Spleen (tissue), 13 donors: ENCODE measurements around the gene KRTAP4-12. TPM values are rescaled to one million over a fixed set of nuclear protein-coding genes. Genes with fewer than 3 reads are reported as not detected.
"Not testable (repeated sequence)": the region's sequence is repeated elsewhere in the genome, so short reads cannot be mapped to it uniquely, and the experiment has no call there.

Experiments used
- DNase-seq: peaks from one replicate; pipeline ENCODE4 v3.0.0-alpha.2; 2020
- H3K27ac ChIP-seq, 8 donors: fragments of 200-600 bp; sonication (generic) in 7 of 8; 1 replicate in 4 of 8; 2 replicates in 4 of 8; pipeline versions ENCODE4 v1.5.0 to v1.8.0; 2016 to 2021; ENCODE audit warnings: inconsistent platforms in 4 of 8, mild to moderate bottlenecking in 4 of 8, moderate library complexity in 1 of 8
- H3K27me3 ChIP-seq, 7 donors: fragments of 200-600 bp; sonication (generic) in 6 of 7; replicated peaks in 1 of 7; 1 replicate in 4 of 7; 2 replicates in 3 of 7; pipeline versions ENCODE4 v1.5.0 to v1.8.0; 2016 to 2021; ENCODE audit warnings: inconsistent platforms in 3 of 7, mild to moderate bottlenecking in 1 of 7
- H3K36me3 ChIP-seq, 6 donors: fragments of 200-600 bp; sonication (generic) in 5 of 6; 1 replicate in 4 of 6; 2 replicates in 2 of 6; pipeline versions ENCODE4 v1.5.0 to v1.8.0; 2016 to 2021; ENCODE audit warnings: inconsistent platforms in 2 of 6
- H3K4me1 ChIP-seq, 6 donors: fragments of 200-600 bp; sonication (generic) in 5 of 6; 1 replicate in 3 of 6; 2 replicates in 3 of 6; pipeline versions ENCODE4 v1.5.0 to v1.8.0; 2016 to 2021; ENCODE audit warnings: inconsistent platforms in 3 of 6
- H3K4me3 ChIP-seq, 8 donors: fragments of 200-600 bp; sonication (generic) in 7 of 8; 1 replicate in 4 of 8; 2 replicates in 4 of 8; pipeline versions ENCODE4 v1.5.0 to v1.8.0; 2016 to 2021; ENCODE audit warnings: inconsistent platforms in 4 of 8, mild to moderate bottlenecking in 4 of 8, moderate library complexity in 2 of 8
- H3K9me3 ChIP-seq, 8 donors: fragments of 200-600 bp; sonication (generic) in 7 of 8; 1 replicate in 4 of 8; 2 replicates in 4 of 8; pipeline versions ENCODE4 v1.5.0 to v1.8.0; 2016 to 2021; ENCODE audit warnings: inconsistent platforms in 4 of 8
- CTCF ChIP-seq, 11 experiments: fragments of 200-600 bp in 7 of 11; fragments of 450-650 bp in 4 of 11; sonication (generic) in 4 of 11; IDR thresholded peaks in 8 of 11; conservative IDR thresholded peaks in 3 of 11; 1 replicate in 7 of 11; 2 replicates in 4 of 11; pipeline versions ENCODE4 v1.4.0 to v1.8.0; 2016 to 2021; ENCODE audit warnings: antibody characterized with exemption in 11 of 11, inconsistent platforms in 4 of 11, mild to moderate bottlenecking in 1 of 11
- POLR2A ChIP-seq, 3 donors: fragments of 450-650 bp; IDR thresholded peaks; one replicate each; pipeline ENCODE4 v1.5.1; 2017; ENCODE audit warnings: antibody characterized with exemption in 3 of 3, mild to moderate bottlenecking in 1 of 3
- POLR2AphosphoS5 ChIP-seq, 3 donors: sonication (generic); formaldehyde crosslinking; IDR thresholded peaks; one replicate each; pipeline ENCODE4 v1.5.1; 2017; ENCODE audit warnings: antibody characterized with exemption in 3 of 3
- WGBS, 5 donors: extraction: QIAGEN DNeasy Blood & Tissue Kit in 3 of 5; methylation state at CpG; one replicate each; pipeline versions ENCODE4 v1.1.5 to v1.1.7; 2013 to 2018; 5-methylcytosine and 5-hydroxymethylcytosine counted together
- intact Hi-C: fragments of 100-400 bp; cut with DNase I; formaldehyde crosslinking; loops from one replicate; pipeline ENCODE4 v1.15.0; 2023; ENCODE audit warnings: low total_unique reads
- long read RNA-seq, 2 donors: transcript quantifications; one replicate each; lab custom pipeline, GENCODE V29; 2026
- polyA plus RNA-seq, 3 donors: library from polyadenylated mRNA; stranded (reverse); fragments of 200-250 nt; gene quantifications; one replicate each; pipeline ENCODE4 v1.2.1, GENCODE V29; 2013
- total RNA-seq, 7 donors: library from RNA; depleted of rRNA in 3 of 7; stranded (reverse); fragments of >200 nt in 3 of 7; fragmentation: NEBNext Ultra II Directional in 4 of 7; extraction: Animal tissue kit (Norgen Biotek cat#: 25700) in 4 of 7; gene quantifications; one replicate each; pipeline versions ENCODE4 v1.1.0 to v1.2.1, GENCODE V29; 2016 to 2021
- donor health status: healthy with polysubstance abuse.
- donor health status: DM: no; HTN: no; CAD: no; lungs with moderate emphysema.
- donor health status: DM: no; HTN: no; CAD: no.
- donor health status: Bipolar disorder and iron deficiency.
- donor health status: healthy.
- donor health status: DM: no; HTN: no; CAD: no.
- donor health status: DM: yes; HTN: yes; CAD: no.

The KRTAP4-12 gene
- not detected for total RNA-seq
- polyA plus RNA-seq, result not detected
- long read RNA-seq, donor 1, result 0 reads
- long read RNA-seq, donor 2, result 0 reads

GRCh38 chr17:41123991-41124371 lies at the start of gene KRTAP4-12:
KRTAP4-12 (minus strand) TSS chr17:41124182; CDS start chr17:41124122, 60 bp downstream.
- H3K36me3 ChIP-seq, H3K27ac ChIP-seq, H3K9me3 ChIP-seq, DNase-seq, intact Hi-C loops, H3K4me3 ChIP-seq, H3K27me3 ChIP-seq: not testable (repeated sequence)
- WGBS, 5 donors, result 63 to 88% (median 67%) methylated on average over 1 to 3 of the region's 3 CpGs
- peaks cover 3 to 54% (median 20%) of the 10 kb centered on the region in 6 donors for H3K4me1 ChIP-seq

GRCh38 chr17:41171886-41172285 lies 47.9 kb upstream of the KRTAP4-12 start:
- intact Hi-C loops, result no loop called here
- DNase-seq, result no peak
- Histone ChIP-seq H3K27ac (no peak overlapping the region), H3K36me3 (no peaks in the 10 kb centered on the region), H3K9me3 (no peaks in the 10 kb centered on the region), H3K27me3 (no peaks in the 10 kb centered on the region), H3K4me1 (peaks cover 3 to 16% (median 11%) of the 10 kb centered on the region in 6 donors), H3K4me3 (no peak overlapping the region)
- WGBS, 5 donors, result 68 to 89% (median 79%) methylated on average over 2 of the region's 2 CpGs
- TF ChIP-seq POLR2AphosphoS5 (IDR thresholded peaks at IDR 0.05), result no peak
- TF ChIP-seq CTCF (IDR thresholded peaks at IDR 0.05 in 8 of 11, conservative IDR thresholded peaks at IDR 0.05 in 3 of 11), result no peak
- no peak for TF ChIP-seq POLR2A (IDR thresholded peaks at IDR 0.05)

GRCh38 chr17:41168121-41168520 lies 44.1 kb upstream of the KRTAP4-12 start, which contains the start of gene KRTAP4-3:
KRTAP4-3 (minus strand) TSS chr17:41168221; CDS start chr17:41168172, 49 bp downstream.
- no peak for TF ChIP-seq POLR2A (IDR thresholded peaks at IDR 0.05)
- TF ChIP-seq POLR2AphosphoS5 (IDR thresholded peaks at IDR 0.05), result no peak
- TF ChIP-seq CTCF (IDR thresholded peaks at IDR 0.05 in 8 of 11, conservative IDR thresholded peaks at IDR 0.05 in 3 of 11), result no peak
- DNase-seq, result no peak
- H3K27me3 ChIP-seq, result no peaks in the 10 kb centered on the region
- no peaks in the 10 kb centered on the region for H3K9me3 ChIP-seq
- H3K4me3 ChIP-seq, result no peak within 1 kb of the TSS
- no peak within 1 kb of the TSS for H3K27ac ChIP-seq
- H3K36me3 ChIP-seq, result no peaks in the 10 kb centered on the region
- intact Hi-C loops, result no loop called here
- H3K4me1 ChIP-seq, result no peaks in the 10 kb centered on the region
- WGBS, 5 donors, result 52 to 88% (median 61%) methylated on average over 1 of the region's 1 CpG

GRCh38 chr17:41167561-41167960 lies 43.6 kb upstream of the KRTAP4-12 start:
- Histone ChIP-seq H3K4me1 (no peaks in the 10 kb centered on the region), H3K4me3 (no peak overlapping the region), H3K27me3 (no peaks in the 10 kb centered on the region), H3K36me3 (no peaks in the 10 kb centered on the region), H3K9me3 (no peaks in the 10 kb centered on the region), H3K27ac (no peak overlapping the region)
- intact Hi-C loops, result no loop called here
- WGBS, 5 donors, result 85 to 96% (median 92%) methylated on average over 6 to 7 of the region's 7 CpGs
- TF ChIP-seq POLR2AphosphoS5 (IDR thresholded peaks at IDR 0.05) (no peak), POLR2A (IDR thresholded peaks at IDR 0.05) (no peak), CTCF (IDR thresholded peaks at IDR 0.05 in 8 of 11, conservative IDR thresholded peaks at IDR 0.05 in 3 of 11) (no peak)
- DNase-seq, result no peak

- Histone ChIP-seq H3K4me1 (no peaks in the 10 kb centered on the region), H3K27me3 (peaks cover 0 to 7% (median 0%) of the 10 kb centered on the region in 7 donors), H3K27ac (no peak overlapping the region), H3K9me3 (no peaks in the 10 kb centered on the region), H3K4me3 (no peak overlapping the region), H3K36me3 (no peaks in the 10 kb centered on the region)
- TF ChIP-seq POLR2AphosphoS5 (IDR thresholded peaks at IDR 0.05), result no peak
- TF ChIP-seq POLR2A (IDR thresholded peaks at IDR 0.05), result no peak
- no peak for TF ChIP-seq CTCF (IDR thresholded peaks at IDR 0.05 in 8 of 11, conservative IDR thresholded peaks at IDR 0.05 in 3 of 11)
- intact Hi-C loops, result no loop called here
- no peak for DNase-seq
- 79 to 87% (median 86%) methylated on average over 7 of the region's 7 CpGs for WGBS, 5 donors
Measured at GRCh38 chr17:41163828-41164227, 39.8 kb upstream of the KRTAP4-12 start.
